Stimulated activated CD4-positive, alpha-beta T cell treated with anti-CD3 and anti-CD28 coated beads, TNF-alpha, amount 100 ng/mL, for 48 hours (primary cell): Measurements from ENCODE around the gene EBF4.
"Not testable (repeated sequence)": the region's sequence is repeated elsewhere in the genome, so short reads cannot be mapped to it uniquely, and the experiment has no call there.

Source experiments
- DNase-seq, 3 donors: peaks; one replicate each; pipeline ENCODE4 v3.0.0-alpha.2; 2020; ENCODE audit warnings: low read depth in 3 of 3

The EBF4 gene

GRCh38 chr20:2757969-2758368, 65.4 kb downstream of the EBF4 start:
- DNase-seq: no peak

GRCh38 chr20:2759143-2759542, 66.6 kb downstream of the EBF4 start:
- DNase-seq: no peak

GRCh38 chr20:2759603-2760296, 67.2 kb downstream of the EBF4 start:
- DNase-seq: no peak

GRCh38 chr20:2760297-2760951, 67.8 kb downstream of the EBF4 start:
- no peak for DNase-seq

- no peak for DNase-seq
These were observed 68.3 kb downstream of the EBF4 start for GRCh38 chr20:2760952-2761305.

- DNase-seq: no peak
These were observed 69.3 kb downstream of the EBF4 start for GRCh38 chr20:2761885-2762284.

- DNase-seq: no peak
These were observed 70.1 kb downstream of the EBF4 start for GRCh38 chr20:2762578-2763131.

GRCh38 chr20:2763186-2763585, 70.6 kb downstream of the EBF4 start:
- no peak for DNase-seq

GRCh38 chr20:2767768-2768631, 75.4 kb downstream of the EBF4 start:
- no peak for DNase-seq

- DNase-seq: no peak
These were observed 76.0 kb downstream of the EBF4 start for GRCh38 chr20:2768632-2769015.

- not testable (repeated sequence) for DNase-seq
These were observed 77.5 kb downstream of the EBF4 start for GRCh38 chr20:2770091-2770490.

- no peak for DNase-seq
These were observed 79.1 kb downstream of the EBF4 start for GRCh38 chr20:2771631-2772080.

GRCh38 chr20:2773812-2774211, 81.2 kb downstream of the EBF4 start:
- no peak for DNase-seq

GRCh38 chr20:2775139-2775538, 82.6 kb downstream of the EBF4 start:
- DNase-seq: no peak

GRCh38 chr20:2778602-2779321, 86.2 kb downstream of the EBF4 start:
- no peak for DNase-seq

GRCh38 chr20:2780948-2781347, 88.4 kb downstream of the EBF4 start:
- no peak for DNase-seq

GRCh38 chr20:2783908-2784566, 91.5 kb downstream of the EBF4 start:
- no peak for DNase-seq

- no peak for DNase-seq
These were observed 100.9 kb downstream of the EBF4 start for GRCh38 chr20:2793471-2793870.

GRCh38 chr20:2794202-2794748, 101.7 kb downstream of the EBF4 start:
- DNase-seq: no peak

GRCh38 chr20:2794866-2795447, 102.4 kb downstream of the EBF4 start:
- no peak for DNase-seq
